Embryonic facial prominence (tissue), 1 donor: ENCODE results near the gene SGPP2.
"Not testable (repeated sequence)": the region's sequence is repeated elsewhere in the genome, so short reads cannot be mapped to it uniquely, and the experiment has no call there.

Experiments used
- DNase-seq: peaks from one replicate; pipeline ENCODE4 v3.0.0-alpha.2; 2016; ENCODE audit errors: extremely low spot score

Gene SGPP2

GRCh38 chr2:222427646-222428301 lies 3.4 kb downstream of the SGPP2 start:
- DNase-seq: no peak

- no peak for DNase-seq
Observed at GRCh38 chr2:222430071-222430470, 5.7 kb downstream of the SGPP2 start.

GRCh38 chr2:222430681-222431080 lies 6.3 kb downstream of the SGPP2 start:
- no peak for DNase-seq

GRCh38 chr2:222431869-222432268 lies 7.5 kb downstream of the SGPP2 start:
- no peak for DNase-seq

GRCh38 chr2:222433332-222434173 lies 9.2 kb downstream of the SGPP2 start:
- DNase-seq: no peak

- DNase-seq: no peak
Observed at GRCh38 chr2:222434204-222434603, 9.9 kb downstream of the SGPP2 start.

- DNase-seq: not testable (repeated sequence)
Observed at GRCh38 chr2:222435400-222436039, 11.2 kb downstream of the SGPP2 start.

GRCh38 chr2:222436040-222436413 lies 11.7 kb downstream of the SGPP2 start:
- no peak for DNase-seq

- no peak for DNase-seq
Observed at GRCh38 chr2:222439692-222440091, 15.3 kb downstream of the SGPP2 start.

GRCh38 chr2:222440673-222441422 lies 16.5 kb downstream of the SGPP2 start:
- no peak for DNase-seq

GRCh38 chr2:222442665-222443064 lies 18.3 kb downstream of the SGPP2 start:
- DNase-seq: no peak

GRCh38 chr2:222445227-222445626 lies 20.9 kb downstream of the SGPP2 start:
- no peak for DNase-seq

- DNase-seq: no peak
Observed at GRCh38 chr2:222447131-222447530, 22.8 kb downstream of the SGPP2 start.

- DNase-seq: no peak
Observed at GRCh38 chr2:222448748-222449181, 24.4 kb downstream of the SGPP2 start.

- DNase-seq: no peak
Observed at GRCh38 chr2:222450021-222450420, 25.7 kb downstream of the SGPP2 start.

- DNase-seq: no peak
Observed at GRCh38 chr2:222451224-222451674, 26.9 kb downstream of the SGPP2 start.

- DNase-seq: no peak
Observed at GRCh38 chr2:222452422-222452950, 28.1 kb downstream of the SGPP2 start.

GRCh38 chr2:222456479-222457077 lies 32.2 kb downstream of the SGPP2 start:
- DNase-seq: no peak

GRCh38 chr2:222459983-222460382 lies 35.6 kb downstream of the SGPP2 start:
- DNase-seq: no peak

GRCh38 chr2:222465746-222466145 lies 41.4 kb downstream of the SGPP2 start:
- DNase-seq: no peak

GRCh38 chr2:222468346-222468745 lies 44.0 kb downstream of the SGPP2 start:
- DNase-seq: no peak
